Amniotic stem cell (primary cell): ENCODE results near the gene RETREG3.

ENCODE experiments used
- DNase-seq: peaks from one replicate; lab custom pipeline; 2025; lab: John Stamatoyannopoulos, UW

Gene RETREG3

GRCh38 chr17:42531455-42532354 lies 77.5 kb downstream of the RETREG3 start:
- DNase-seq: no peak

GRCh38 chr17:42530952-42531454 lies 78.2 kb downstream of the RETREG3 start:
- no peak for DNase-seq
